ENCODE measurements around the gene PSMG3. TPM values are rescaled to one million over a fixed set of nuclear protein-coding genes. Genes with fewer than 3 reads are reported as not detected.

PSMG3 gene, protein sequence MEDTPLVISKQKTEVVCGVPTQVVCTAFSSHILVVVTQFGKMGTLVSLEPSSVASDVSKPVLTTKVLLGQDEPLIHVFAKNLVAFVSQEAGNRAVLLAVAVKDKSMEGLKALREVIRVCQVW
- 10 to 100 TPM; 50.0 to 51.6 TPM for total RNA-seq

DNA sequence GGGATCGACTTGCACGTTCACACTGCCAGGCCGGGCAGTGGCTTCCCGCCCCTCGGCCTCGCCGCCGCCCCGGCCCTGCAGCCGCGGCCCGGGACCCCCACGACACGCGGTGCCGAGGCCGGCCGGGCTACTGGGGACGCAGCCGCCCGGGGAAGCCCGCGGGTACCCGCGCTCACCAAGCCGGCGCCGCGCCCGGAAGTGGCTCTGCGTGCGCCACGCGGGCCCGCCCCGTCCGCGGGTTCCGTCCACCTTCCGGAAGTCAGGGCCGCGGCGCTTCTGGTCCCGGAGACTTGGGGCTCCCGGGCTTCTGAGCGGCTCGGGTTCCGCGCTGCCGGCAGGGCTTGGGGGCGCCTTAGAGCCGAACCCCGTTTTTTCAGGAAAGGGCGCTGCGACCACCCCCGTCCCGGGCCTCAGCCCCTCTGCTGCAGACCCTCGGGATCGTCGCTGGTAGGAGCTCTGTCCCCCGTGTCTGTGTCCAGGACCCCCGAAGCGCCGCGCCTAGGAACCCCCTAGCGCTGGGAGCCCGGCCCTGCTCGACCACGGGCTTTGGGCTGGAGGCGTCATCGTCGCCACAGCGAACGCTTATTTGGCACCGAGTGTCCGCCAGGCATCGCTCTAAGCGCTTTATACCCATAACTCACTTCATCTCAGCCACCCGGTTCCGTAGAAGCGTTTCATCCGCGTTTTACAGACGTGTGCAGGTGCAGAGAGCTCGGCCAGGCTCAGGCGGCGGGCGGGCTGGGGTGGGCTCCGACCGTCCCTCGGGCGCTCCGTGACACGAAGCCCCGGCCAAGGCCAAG, at the start of gene PSMG3:
Gene PSMG3 (minus strand): TSS at position 200 of the 800 bp plus-strand sequence. CDS start 693 bp downstream, outside the sequence.
- peak within 1 kb of the TSS; percentile 92 to 93 for H3K27ac ChIP-seq
- peak within 1 kb of the TSS; percentile 92 to 96 for H3K4me3 ChIP-seq
- H3K36me3 ChIP-seq, result no peaks in the 10 kb centered on the region
- intact Hi-C loops (cut with DNase I), result loop anchor here (10.0 kb wide), 1 partner anchor 785 kb away; the partner anchor contains the start of gene EIF3B
- no peaks in the 10 kb centered on the region for H3K9me3 ChIP-seq
- H3K27me3 ChIP-seq (replicated peaks; ENCODE audit: insufficient read depth), result no peaks in the 10 kb centered on the region
- peak; percentile 89 for DNase-seq (ENCODE audit: low spot score)
- 2% methylated on average over 59 of the region's 95 CpGs for WGBS
- H3K4me1 ChIP-seq (replicated peaks), result peaks cover 10% of the 10 kb centered on the region
- TF ChIP-seq POLR2AphosphoS5 (IDR thresholded peaks at IDR 0.05) (peak; percentile 91), POLR2A (IDR thresholded peaks at IDR 0.05) (peak; percentile 83)
- TF ChIP-seq, protein P1, sequence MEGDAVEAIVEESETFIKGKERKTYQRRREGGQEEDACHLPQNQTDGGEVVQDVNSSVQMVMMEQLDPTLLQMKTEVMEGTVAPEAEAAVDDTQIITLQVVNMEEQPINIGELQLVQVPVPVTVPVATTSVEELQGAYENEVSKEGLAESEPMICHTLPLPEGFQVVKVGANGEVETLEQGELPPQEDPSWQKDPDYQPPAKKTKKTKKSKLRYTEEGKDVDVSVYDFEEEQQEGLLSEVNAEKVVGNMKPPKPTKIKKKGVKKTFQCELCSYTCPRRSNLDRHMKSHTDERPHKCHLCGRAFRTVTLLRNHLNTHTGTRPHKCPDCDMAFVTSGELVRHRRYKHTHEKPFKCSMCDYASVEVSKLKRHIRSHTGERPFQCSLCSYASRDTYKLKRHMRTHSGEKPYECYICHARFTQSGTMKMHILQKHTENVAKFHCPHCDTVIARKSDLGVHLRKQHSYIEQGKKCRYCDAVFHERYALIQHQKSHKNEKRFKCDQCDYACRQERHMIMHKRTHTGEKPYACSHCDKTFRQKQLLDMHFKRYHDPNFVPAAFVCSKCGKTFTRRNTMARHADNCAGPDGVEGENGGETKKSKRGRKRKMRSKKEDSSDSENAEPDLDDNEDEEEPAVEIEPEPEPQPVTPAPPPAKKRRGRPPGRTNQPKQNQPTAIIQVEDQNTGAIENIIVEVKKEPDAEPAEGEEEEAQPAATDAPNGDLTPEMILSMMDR (IDR thresholded peaks at IDR 0.05), result peak in 3 of 4 experiments; percentile 21 to 51 (median 49)

DNA sequence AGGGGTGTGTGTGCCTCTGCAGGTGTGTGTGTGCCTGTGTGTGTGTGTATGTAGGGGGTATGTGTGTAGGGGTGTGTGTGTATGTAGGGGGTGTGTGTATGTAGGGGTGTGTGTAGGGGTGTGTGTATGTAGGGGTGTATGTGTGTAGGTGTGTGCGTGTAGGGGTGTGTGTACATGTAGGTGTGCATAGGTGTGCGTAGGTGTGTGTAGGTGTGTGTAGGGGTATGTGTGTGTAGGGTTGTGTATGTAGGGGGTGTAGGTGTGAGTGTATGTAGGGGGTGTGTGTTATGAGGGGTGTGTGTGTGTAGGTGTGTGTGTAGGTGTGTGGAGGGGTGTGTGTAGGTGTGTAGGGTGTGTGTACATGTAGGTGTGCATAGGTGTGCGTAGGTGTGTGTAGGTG, 48.6 kb upstream of the PSMG3 start:
- no peak overlapping the region for H3K4me3 ChIP-seq
- H3K4me1 ChIP-seq (replicated peaks), result no peaks in the 10 kb centered on the region
- no peaks in the 10 kb centered on the region for H3K9me3 ChIP-seq
- no peak for DNase-seq (ENCODE audit: low spot score)
- no peaks in the 10 kb centered on the region for H3K27me3 ChIP-seq (replicated peaks; ENCODE audit: insufficient read depth)
- H3K36me3 ChIP-seq, result no peaks in the 10 kb centered on the region
- H3K27ac ChIP-seq, result no peak overlapping the region
- 83% methylated on average over 3 of the region's 3 CpGs for WGBS
- TF ChIP-seq, protein P1 (IDR thresholded peaks at IDR 0.05), result no peak
- TF ChIP-seq POLR2A (IDR thresholded peaks at IDR 0.05), result no peak
- no peak for TF ChIP-seq POLR2AphosphoS5 (IDR thresholded peaks at IDR 0.05)
- intact Hi-C loops (cut with DNase I), result no loop called here

DNA sequence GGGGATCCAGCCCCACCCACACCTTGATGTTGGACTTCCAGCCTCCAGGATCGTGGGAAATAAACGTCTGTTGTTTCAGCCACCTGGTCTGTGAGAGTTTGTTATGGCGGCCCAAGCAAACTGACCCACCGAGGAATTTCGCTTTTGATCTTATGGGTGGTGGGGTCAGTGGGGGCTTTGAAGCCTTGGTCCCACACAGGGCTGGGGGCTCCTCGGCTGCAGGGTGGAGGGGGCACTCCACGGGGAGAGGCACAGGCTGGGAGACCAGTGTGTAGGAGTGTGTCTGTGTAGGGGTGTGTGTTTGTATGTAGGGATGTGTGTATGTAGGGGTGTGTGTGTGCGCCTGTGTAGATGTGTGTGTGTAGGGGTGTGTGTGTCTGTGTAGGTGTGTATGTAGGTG, 48.1 kb upstream of the PSMG3 start:
- Histone ChIP-seq H3K4me3 (no peak overlapping the region), H3K36me3 (no peaks in the 10 kb centered on the region), H3K27ac (no peak overlapping the region), H3K4me1 (replicated peaks) (no peaks in the 10 kb centered on the region), H3K27me3 (replicated peaks; ENCODE audit: insufficient read depth) (no peaks in the 10 kb centered on the region), H3K9me3 (no peaks in the 10 kb centered on the region)
- WGBS, result 79% methylated on average over 8 of the region's 8 CpGs
- TF ChIP-seq POLR2A (IDR thresholded peaks at IDR 0.05), result no peak
- TF ChIP-seq POLR2AphosphoS5 (IDR thresholded peaks at IDR 0.05), result no peak
- TF ChIP-seq, protein P1 (IDR thresholded peaks at IDR 0.05), result no peak
- intact Hi-C loops (cut with DNase I), result no loop called here
- DNase-seq (ENCODE audit: low spot score), result no peak

DNA sequence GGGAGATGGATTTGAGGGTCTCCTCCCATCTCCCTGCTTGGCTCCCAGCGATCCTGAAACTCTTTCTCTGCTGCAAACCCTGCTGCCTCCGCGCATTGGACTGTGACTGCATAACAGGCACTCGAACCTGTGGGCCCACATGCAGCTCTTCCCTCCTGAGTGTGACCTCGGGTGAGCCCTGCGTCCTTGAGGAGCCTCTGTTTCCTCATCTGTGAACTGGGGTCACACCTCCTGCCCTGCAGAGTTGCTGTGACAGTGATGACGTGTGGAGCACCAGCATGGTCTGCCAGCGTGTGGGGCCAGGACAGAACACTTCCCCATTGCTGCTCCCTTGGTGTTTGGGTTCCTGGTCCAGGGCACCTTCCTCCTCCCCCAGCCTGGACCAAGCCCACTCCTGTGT, 46.9 kb upstream of the PSMG3 start:
- no peak overlapping the region for H3K27ac ChIP-seq
- H3K9me3 ChIP-seq, result no peaks in the 10 kb centered on the region
- TF ChIP-seq, protein P1 (IDR thresholded peaks at IDR 0.05), result no peak
- TF ChIP-seq POLR2AphosphoS5 (IDR thresholded peaks at IDR 0.05) (no peak), POLR2A (IDR thresholded peaks at IDR 0.05) (no peak)
- H3K27me3 ChIP-seq (replicated peaks; ENCODE audit: insufficient read depth), result no peaks in the 10 kb centered on the region
- WGBS, result 89% methylated on average over 8 of the region's 8 CpGs
- H3K4me1 ChIP-seq (replicated peaks), result no peaks in the 10 kb centered on the region
- DNase-seq (ENCODE audit: low spot score), result no peak
- no peak overlapping the region for H3K4me3 ChIP-seq
- H3K36me3 ChIP-seq, result no peaks in the 10 kb centered on the region
- intact Hi-C loops (cut with DNase I), result no loop called here

Measured in prostate gland (tissue), 2 donors.